ENCODE measurements around the gene TRPM5.

GRCh38 chr11:2481253-2481652, 36.9 kb upstream of the TRPM5 start:
- TF ChIP-seq CTCF (IDR thresholded peaks at IDR 0.05), result no peak
- TF ChIP-seq EP300 (IDR thresholded peaks at IDR 0.05), result no peak
- TF ChIP-seq POLR2AphosphoS5 (IDR thresholded peaks at IDR 0.05), result no peak
- no peak for TF ChIP-seq POLR2A (IDR thresholded peaks at IDR 0.05)

Measured in sigmoid colon (tissue), 4 donors.